Glutamatergic neuron (in vitro differentiated cells): ENCODE measurements around the gene MMP14. TPM values are rescaled to one million over a fixed set of nuclear protein-coding genes. Genes with fewer than 3 reads are reported as not detected.

Source experiments
- DNase-seq: peaks from one replicate; pipeline ENCODE4 v3.0.0; 2022
- H3K27ac Mint-ChIP-seq: one replicate; pipeline ENCODE4 v1.8.0; 2020; ENCODE audit warnings: mild to moderate bottlenecking, mixed read lengths, inconsistent platforms; ENCODE audit not compliant: unreplicated experiment
- H3K27me3 Mint-ChIP-seq: one replicate; pipeline ENCODE4 v1.8.0; 2020; ENCODE audit warnings: mild to moderate bottlenecking, moderate library complexity, mixed read lengths, inconsistent platforms; ENCODE audit not compliant: unreplicated experiment
- H3K36me3 Mint-ChIP-seq: one replicate; pipeline ENCODE4 v1.8.0; 2020; ENCODE audit warnings: mild to moderate bottlenecking, mixed read lengths, inconsistent platforms; ENCODE audit not compliant: unreplicated experiment
- H3K4me1 Mint-ChIP-seq: one replicate; pipeline ENCODE4 v1.8.0; 2020; ENCODE audit warnings: mild to moderate bottlenecking, low read depth, mixed read lengths, inconsistent platforms; ENCODE audit not compliant: unreplicated experiment
- H3K4me3 Mint-ChIP-seq: one replicate; pipeline ENCODE4 v1.8.0; 2020; ENCODE audit warnings: mild to moderate bottlenecking, mixed read lengths, inconsistent platforms; ENCODE audit not compliant: unreplicated experiment
- H3K9me3 Mint-ChIP-seq: one replicate; pipeline ENCODE4 v1.8.0; 2020; ENCODE audit warnings: mild to moderate bottlenecking, moderate library complexity, mixed read lengths, inconsistent platforms; ENCODE audit not compliant: unreplicated experiment
- total RNA-seq: library from RNA; stranded (reverse); fragmentation: NEBNext Ultra II Directional; extraction: Animal tissue kit (Norgen Biotek cat#: 25700); gene quantifications from one replicate; pipeline ENCODE4 v1.2.1, GENCODE V29; 2021; ENCODE audit not compliant: unreplicated experiment
- TF ChIP-seq, protein P1 (sequence below): fragments of 200-600 bp; sonication (generic); IDR thresholded peaks from one replicate; pipeline ENCODE4 v1.5.0; 2021; ENCODE audit not compliant: partially characterized antibody, unreplicated experiment

MMP14 gene
- total RNA-seq, 1 donor from 2014 or later = 162 TPM

DNA sequence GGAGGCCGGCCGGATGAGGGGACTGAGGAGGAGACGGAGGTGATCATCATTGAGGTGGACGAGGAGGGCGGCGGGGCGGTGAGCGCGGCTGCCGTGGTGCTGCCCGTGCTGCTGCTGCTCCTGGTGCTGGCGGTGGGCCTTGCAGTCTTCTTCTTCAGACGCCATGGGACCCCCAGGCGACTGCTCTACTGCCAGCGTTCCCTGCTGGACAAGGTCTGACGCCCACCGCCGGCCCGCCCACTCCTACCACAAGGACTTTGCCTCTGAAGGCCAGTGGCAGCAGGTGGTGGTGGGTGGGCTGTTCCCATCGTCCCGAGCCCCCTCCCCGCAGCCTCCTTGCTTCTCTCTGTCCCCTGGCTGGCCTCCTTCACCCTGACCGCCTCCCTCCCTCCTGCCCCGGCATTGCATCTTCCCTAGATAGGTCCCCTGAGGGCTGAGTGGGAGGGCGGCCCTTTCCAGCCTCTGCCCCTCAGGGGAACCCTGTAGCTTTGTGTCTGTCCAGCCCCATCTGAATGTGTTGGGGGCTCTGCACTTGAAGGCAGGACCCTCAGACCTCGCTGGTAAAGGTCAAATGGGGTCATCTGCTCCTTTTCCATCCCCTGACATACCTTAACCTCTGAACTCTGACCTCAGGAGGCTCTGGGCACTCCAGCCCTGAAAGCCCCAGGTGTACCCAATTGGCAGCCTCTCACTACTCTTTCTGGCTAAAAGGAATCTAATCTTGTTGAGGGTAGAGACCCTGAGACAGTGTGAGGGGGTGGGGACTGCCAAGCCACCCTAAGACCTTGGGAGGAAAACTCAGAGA, 9.6 kb downstream of the MMP14 start:
- H3K36me3 Mint-ChIP-seq = no peaks in the 10 kb centered on the region
- H3K4me1 Mint-ChIP-seq = peaks cover 3% of the 10 kb centered on the region
- H3K4me3 Mint-ChIP-seq = no peak overlapping the region
- no peak overlapping the region for H3K27ac Mint-ChIP-seq
- H3K9me3 Mint-ChIP-seq = peaks cover 2% of the 10 kb centered on the region
- DNase-seq = no peak
- TF ChIP-seq, protein P1, sequence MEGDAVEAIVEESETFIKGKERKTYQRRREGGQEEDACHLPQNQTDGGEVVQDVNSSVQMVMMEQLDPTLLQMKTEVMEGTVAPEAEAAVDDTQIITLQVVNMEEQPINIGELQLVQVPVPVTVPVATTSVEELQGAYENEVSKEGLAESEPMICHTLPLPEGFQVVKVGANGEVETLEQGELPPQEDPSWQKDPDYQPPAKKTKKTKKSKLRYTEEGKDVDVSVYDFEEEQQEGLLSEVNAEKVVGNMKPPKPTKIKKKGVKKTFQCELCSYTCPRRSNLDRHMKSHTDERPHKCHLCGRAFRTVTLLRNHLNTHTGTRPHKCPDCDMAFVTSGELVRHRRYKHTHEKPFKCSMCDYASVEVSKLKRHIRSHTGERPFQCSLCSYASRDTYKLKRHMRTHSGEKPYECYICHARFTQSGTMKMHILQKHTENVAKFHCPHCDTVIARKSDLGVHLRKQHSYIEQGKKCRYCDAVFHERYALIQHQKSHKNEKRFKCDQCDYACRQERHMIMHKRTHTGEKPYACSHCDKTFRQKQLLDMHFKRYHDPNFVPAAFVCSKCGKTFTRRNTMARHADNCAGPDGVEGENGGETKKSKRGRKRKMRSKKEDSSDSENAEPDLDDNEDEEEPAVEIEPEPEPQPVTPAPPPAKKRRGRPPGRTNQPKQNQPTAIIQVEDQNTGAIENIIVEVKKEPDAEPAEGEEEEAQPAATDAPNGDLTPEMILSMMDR = no peak
- H3K27me3 Mint-ChIP-seq = peaks cover 5% of the 10 kb centered on the region

GRCh38 chr14:22846811-22847307, 10.5 kb downstream of the MMP14 start:
- Mint-ChIP-seq H3K36me3 (no peaks in the 10 kb centered on the region), H3K27ac (no peak overlapping the region), H3K4me3 (no peak overlapping the region), H3K4me1 (peaks cover 3% of the 10 kb centered on the region), H3K27me3 (peaks cover 5% of the 10 kb centered on the region), H3K9me3 (peaks cover 2% of the 10 kb centered on the region)
- TF ChIP-seq, protein P1 = no peak
- no peak for DNase-seq

DNA sequence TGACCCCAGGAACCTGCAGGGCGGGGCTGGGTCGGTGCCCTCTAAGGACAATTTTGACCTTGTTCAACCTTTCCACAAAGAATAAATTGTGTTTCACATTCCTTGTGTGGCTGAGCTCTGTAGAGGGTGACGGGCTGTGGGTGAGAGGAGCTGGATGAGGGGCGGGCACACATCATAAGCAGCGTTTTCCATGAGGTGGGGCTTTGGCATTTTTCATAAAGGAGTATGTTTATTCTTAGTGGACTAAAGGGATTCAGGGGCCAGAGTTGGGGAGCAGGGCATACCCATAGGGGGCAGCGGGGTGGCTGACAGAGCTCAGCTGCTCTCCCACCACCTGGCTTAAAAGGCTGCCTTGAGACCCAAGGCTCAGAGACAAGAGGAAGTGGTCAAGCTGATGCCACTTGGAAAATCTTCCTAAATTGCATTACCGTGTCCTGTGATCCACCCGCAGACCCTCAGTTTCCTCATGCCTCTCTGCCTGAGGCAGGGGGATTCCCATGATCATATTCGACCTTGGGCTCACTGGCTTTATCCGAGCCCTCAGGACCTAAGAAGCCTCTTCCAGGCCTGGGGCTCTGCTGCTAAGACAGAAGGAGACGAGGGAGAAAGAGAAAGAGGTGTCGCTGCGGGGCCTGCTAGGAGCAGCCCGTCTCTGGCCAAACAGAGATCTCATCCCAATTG, 11.4 kb downstream of the MMP14 start:
- Mint-ChIP-seq H3K27ac (peak overlapping the region; percentile 28), H3K36me3 (no peaks in the 10 kb centered on the region), H3K4me1 (peaks cover 3% of the 10 kb centered on the region), H3K27me3 (peaks cover 5% of the 10 kb centered on the region), H3K9me3 (peaks cover 2% of the 10 kb centered on the region), H3K4me3 (no peak overlapping the region)
- no peak for DNase-seq
- TF ChIP-seq, protein P1 = no peak

- Mint-ChIP-seq H3K36me3 (no peaks in the 10 kb centered on the region), H3K4me3 (no peak overlapping the region), H3K4me1 (peaks cover 3% of the 10 kb centered on the region), H3K27me3 (peaks cover 5% of the 10 kb centered on the region), H3K9me3 (peaks cover 2% of the 10 kb centered on the region), H3K27ac (peak overlapping the region; percentile 28)
- TF ChIP-seq, protein P1 = no peak
- no peak for DNase-seq
These were observed 12.2 kb downstream of the MMP14 start for GRCh38 chr14:22848351-22849164.
